ENCODE data around the gene KIF20B. TPM values are rescaled to one million over a fixed set of nuclear protein-coding genes. Genes with fewer than 3 reads are reported as not detected.

KIF20B gene
- total RNA-seq, 1 experiment from 2014 or later, result 78.9 TPM

DNA sequence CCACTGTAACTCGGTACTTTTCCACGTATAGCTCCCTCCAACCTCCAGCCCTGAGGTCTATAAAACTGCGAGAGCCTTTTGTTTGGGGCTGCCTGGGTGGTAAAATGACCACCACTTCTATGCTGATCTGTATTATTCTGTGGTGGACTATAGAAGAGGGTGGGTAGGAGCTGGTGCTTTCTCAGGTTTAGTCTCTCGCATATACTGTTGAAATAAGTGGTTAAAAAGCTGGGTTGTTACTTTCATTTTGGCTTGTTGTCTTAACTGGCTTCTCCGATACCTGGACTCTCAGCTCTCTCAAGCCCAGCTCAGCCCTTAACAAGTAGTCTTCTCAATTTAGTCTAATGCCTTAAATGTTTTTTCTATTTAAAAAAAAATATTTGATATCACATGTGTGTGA is 70.3 kb downstream of the KIF20B start:
- Histone ChIP-seq H3K36me3 (ENCODE audit: insufficient read depth, low read length, poor library complexity, severe bottlenecking) (peaks cover 51% of the 10 kb centered on the region), H3K4me1 (ENCODE audit: insufficient read depth, low read length, poor library complexity, severe bottlenecking) (no peaks in the 10 kb centered on the region), H3K27ac (ENCODE audit: low read depth, low read length, poor library complexity, severe bottlenecking) (no peak overlapping the region), H3K4me3 (ENCODE audit: low read depth, low read length, poor library complexity, severe bottlenecking) (no peak overlapping the region), H3K27me3 (replicated peaks; ENCODE audit: insufficient read depth, low read depth, low read length, poor library complexity) (no peaks in the 10 kb centered on the region), H3K9me3 (ENCODE audit: low read depth, low read length, poor library complexity, severe bottlenecking) (peaks cover 6% of the 10 kb centered on the region)
- intact Hi-C loops (cut with micrococcal nuclease; ENCODE audit: unreplicated experiment), result no loop called here
- no TSS peak for BruUV-seq (replicated peaks)
- CTCF ChIA-PET, result no interaction called here
- POLR2A ChIA-PET (ENCODE audit: low non-redundant PET), result no interaction called here
- DNase-seq (ENCODE audit: low spot score), result no peak
- TF ChIP-seq, protein P1, sequence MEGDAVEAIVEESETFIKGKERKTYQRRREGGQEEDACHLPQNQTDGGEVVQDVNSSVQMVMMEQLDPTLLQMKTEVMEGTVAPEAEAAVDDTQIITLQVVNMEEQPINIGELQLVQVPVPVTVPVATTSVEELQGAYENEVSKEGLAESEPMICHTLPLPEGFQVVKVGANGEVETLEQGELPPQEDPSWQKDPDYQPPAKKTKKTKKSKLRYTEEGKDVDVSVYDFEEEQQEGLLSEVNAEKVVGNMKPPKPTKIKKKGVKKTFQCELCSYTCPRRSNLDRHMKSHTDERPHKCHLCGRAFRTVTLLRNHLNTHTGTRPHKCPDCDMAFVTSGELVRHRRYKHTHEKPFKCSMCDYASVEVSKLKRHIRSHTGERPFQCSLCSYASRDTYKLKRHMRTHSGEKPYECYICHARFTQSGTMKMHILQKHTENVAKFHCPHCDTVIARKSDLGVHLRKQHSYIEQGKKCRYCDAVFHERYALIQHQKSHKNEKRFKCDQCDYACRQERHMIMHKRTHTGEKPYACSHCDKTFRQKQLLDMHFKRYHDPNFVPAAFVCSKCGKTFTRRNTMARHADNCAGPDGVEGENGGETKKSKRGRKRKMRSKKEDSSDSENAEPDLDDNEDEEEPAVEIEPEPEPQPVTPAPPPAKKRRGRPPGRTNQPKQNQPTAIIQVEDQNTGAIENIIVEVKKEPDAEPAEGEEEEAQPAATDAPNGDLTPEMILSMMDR (conservative IDR thresholded peaks at IDR 0.05; ENCODE audit: low read depth, low read length), result no peak
- TF ChIP-seq EZH2 (IDR thresholded peaks at IDR 0.05; ENCODE audit: borderline replicate concordance, low read depth, low read length, poor library complexity, severe bottlenecking), result no peak

DNA sequence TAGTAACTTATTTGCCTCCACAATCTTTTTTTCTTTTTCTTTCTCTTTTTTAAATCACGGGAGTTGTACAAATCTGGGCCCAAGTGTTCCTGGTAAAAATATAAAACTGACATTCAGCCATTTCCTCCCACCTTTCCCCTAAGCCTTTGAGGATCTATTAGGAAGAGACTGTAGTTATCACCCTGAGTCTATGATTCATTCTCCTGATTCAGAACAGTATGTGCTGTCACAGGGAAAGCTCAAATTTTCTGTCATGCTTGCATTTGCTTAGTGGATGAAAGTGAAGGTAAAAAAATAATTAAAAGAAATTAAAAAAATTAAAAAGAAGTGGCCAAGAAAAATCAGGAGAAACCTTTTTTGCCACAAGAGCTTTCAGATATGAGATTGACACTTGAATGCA is 71.7 kb downstream of the KIF20B start:
- BruUV-seq (replicated peaks), result no TSS peak
- POLR2A ChIA-PET (ENCODE audit: low non-redundant PET), result no interaction called here
- CTCF ChIA-PET, result no interaction called here
- Histone ChIP-seq H3K27me3 (replicated peaks; ENCODE audit: insufficient read depth, low read depth, low read length, poor library complexity) (no peaks in the 10 kb centered on the region), H3K9me3 (ENCODE audit: low read depth, low read length, poor library complexity, severe bottlenecking) (peaks cover 6% of the 10 kb centered on the region), H3K36me3 (ENCODE audit: insufficient read depth, low read length, poor library complexity, severe bottlenecking) (peaks cover 54% of the 10 kb centered on the region), H3K4me3 (ENCODE audit: low read depth, low read length, poor library complexity, severe bottlenecking) (no peak overlapping the region), H3K27ac (ENCODE audit: low read depth, low read length, poor library complexity, severe bottlenecking) (no peak overlapping the region), H3K4me1 (ENCODE audit: insufficient read depth, low read length, poor library complexity, severe bottlenecking) (no peaks in the 10 kb centered on the region)
- no peak for TF ChIP-seq EZH2 (IDR thresholded peaks at IDR 0.05; ENCODE audit: borderline replicate concordance, low read depth, low read length, poor library complexity, severe bottlenecking)
- TF ChIP-seq, protein P1 (conservative IDR thresholded peaks at IDR 0.05; ENCODE audit: low read depth, low read length), result no peak
- no peak for DNase-seq (ENCODE audit: low spot score)
- intact Hi-C loops (cut with micrococcal nuclease; ENCODE audit: unreplicated experiment), result no loop called here

DNA sequence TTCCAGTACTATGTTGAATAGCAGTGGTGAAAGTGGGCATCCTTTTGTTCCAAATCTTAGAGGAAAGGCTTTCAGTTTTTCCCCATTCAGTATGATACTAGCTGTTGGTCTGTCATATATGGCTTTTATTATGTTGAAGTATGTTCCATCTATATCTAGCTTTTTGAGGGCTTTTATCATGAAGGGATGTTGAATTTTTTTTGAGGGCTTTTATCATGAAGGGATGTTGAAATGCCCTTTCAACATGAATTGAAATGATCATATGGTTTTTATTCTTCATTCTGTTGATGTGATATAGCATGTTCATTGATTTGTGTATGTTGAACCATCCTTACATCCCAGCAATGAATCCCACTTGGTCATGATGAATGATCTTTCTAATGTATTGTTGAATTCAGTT is 75.3 kb downstream of the KIF20B start:
- no peak overlapping the region for H3K27ac ChIP-seq (ENCODE audit: low read depth, low read length, poor library complexity, severe bottlenecking)
- CTCF ChIA-PET, result no interaction called here
- no peak for DNase-seq (ENCODE audit: low spot score)
- no TSS peak for BruUV-seq (replicated peaks)
- TF ChIP-seq, protein P1 (conservative IDR thresholded peaks at IDR 0.05; ENCODE audit: low read depth, low read length), result no peak
- no peak for TF ChIP-seq EZH2 (IDR thresholded peaks at IDR 0.05; ENCODE audit: borderline replicate concordance, low read depth, low read length, poor library complexity, severe bottlenecking)
- peaks cover 36% of the 10 kb centered on the region for H3K36me3 ChIP-seq (ENCODE audit: insufficient read depth, low read length, poor library complexity, severe bottlenecking)
- H3K4me3 ChIP-seq (ENCODE audit: low read depth, low read length, poor library complexity, severe bottlenecking), result no peak overlapping the region
- intact Hi-C loops (cut with micrococcal nuclease; ENCODE audit: unreplicated experiment), result no loop called here
- no peaks in the 10 kb centered on the region for H3K27me3 ChIP-seq (replicated peaks; ENCODE audit: insufficient read depth, low read depth, low read length, poor library complexity)
- POLR2A ChIA-PET (ENCODE audit: low non-redundant PET), result no interaction called here
- no peaks in the 10 kb centered on the region for H3K4me1 ChIP-seq (ENCODE audit: insufficient read depth, low read length, poor library complexity, severe bottlenecking)
- peaks cover 6% of the 10 kb centered on the region for H3K9me3 ChIP-seq (ENCODE audit: low read depth, low read length, poor library complexity, severe bottlenecking)

Data from A673 (cell line).